ENCODE measurements around the gene LRRN2. TPM values are rescaled to one million over a fixed set of nuclear protein-coding genes. Genes with fewer than 3 reads are reported as not detected.

The LRRN2 gene
- total and polyA plus RNA-seq, 9 of the 15 experiments (the other 6 are each of a cell fraction or from before 2014, with no cell fraction given): 0.05 TPM; not detected in 8

- TF ChIP-seq CLOCK (CRISPR knock-in tag; IDR thresholded peaks at IDR 0.05; ENCODE audit: borderline replicate concordance) (no peak), RBM39 (optimal IDR thresholded peaks at IDR 0.05; ENCODE audit: low read depth, low read length) (no peak), ZNF57 (CRISPR knock-in tag; IDR thresholded peaks at IDR 0.05) (no peak), TCF3 (CRISPR knock-in tag; IDR thresholded peaks at IDR 0.05) (peak; percentile 12; the same call in 1 of the 2 replicates), ZBTB12 (CRISPR knock-in tag; IDR thresholded peaks at IDR 0.05) (no peak), ZNF766 (CRISPR knock-in tag; conservative IDR thresholded peaks at IDR 0.05) (no peak), U2AF2 (optimal IDR thresholded peaks at IDR 0.05; ENCODE audit: low read depth, low read length) (no peak), ZNF197 (CRISPR knock-in tag; IDR thresholded peaks at IDR 0.05; ENCODE audit: low read depth) (no peak), ARID3B (CRISPR knock-in tag; IDR thresholded peaks at IDR 0.05; ENCODE audit: borderline replicate concordance) (no peak), ZNF764 (CRISPR knock-in tag; IDR thresholded peaks at IDR 0.05; ENCODE audit: low read depth) (no peak), ZNF217 (CRISPR knock-in tag; IDR thresholded peaks at IDR 0.05) (no peak), FOSL1 (tag; conservative IDR thresholded peaks at IDR 0.05) (peak; percentile 97), ZNF140 (CRISPR knock-in tag; IDR thresholded peaks at IDR 0.05) (no peak)
- TF ChIP-seq, protein P1, sequence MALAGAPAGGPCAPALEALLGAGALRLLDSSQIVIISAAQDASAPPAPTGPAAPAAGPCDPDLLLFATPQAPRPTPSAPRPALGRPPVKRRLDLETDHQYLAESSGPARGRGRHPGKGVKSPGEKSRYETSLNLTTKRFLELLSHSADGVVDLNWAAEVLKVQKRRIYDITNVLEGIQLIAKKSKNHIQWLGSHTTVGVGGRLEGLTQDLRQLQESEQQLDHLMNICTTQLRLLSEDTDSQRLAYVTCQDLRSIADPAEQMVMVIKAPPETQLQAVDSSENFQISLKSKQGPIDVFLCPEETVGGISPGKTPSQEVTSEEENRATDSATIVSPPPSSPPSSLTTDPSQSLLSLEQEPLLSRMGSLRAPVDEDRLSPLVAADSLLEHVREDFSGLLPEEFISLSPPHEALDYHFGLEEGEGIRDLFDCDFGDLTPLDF (CRISPR knock-in tag; IDR thresholded peaks at IDR 0.05): 0 out of 2 replicates have a peak, but pooled peaks have one; percentile 72
Observed at GRCh38 chr1:204623365-204623893, 62.1 kb downstream of the LRRN2 start (continued).

All from K562 (cell line).